ENCODE measurements around the gene SLC35F2.
"Not testable (repeated sequence)": the region's sequence is repeated elsewhere in the genome, so short reads cannot be mapped to it uniquely, and the experiment has no call there.

The SLC35F2 gene

GRCh38 chr11:107836851-107837250 lies 21.7 kb downstream of the SLC35F2 start:
- no peak for DNase-seq

GRCh38 chr11:107834995-107835394 lies 23.6 kb downstream of the SLC35F2 start:
- DNase-seq, result no peak

GRCh38 chr11:107833926-107834325 lies 24.7 kb downstream of the SLC35F2 start:
- not testable (repeated sequence) for DNase-seq

- DNase-seq, result no peak
Observed at GRCh38 chr11:107830915-107831540, 27.6 kb downstream of the SLC35F2 start.

DNA sequence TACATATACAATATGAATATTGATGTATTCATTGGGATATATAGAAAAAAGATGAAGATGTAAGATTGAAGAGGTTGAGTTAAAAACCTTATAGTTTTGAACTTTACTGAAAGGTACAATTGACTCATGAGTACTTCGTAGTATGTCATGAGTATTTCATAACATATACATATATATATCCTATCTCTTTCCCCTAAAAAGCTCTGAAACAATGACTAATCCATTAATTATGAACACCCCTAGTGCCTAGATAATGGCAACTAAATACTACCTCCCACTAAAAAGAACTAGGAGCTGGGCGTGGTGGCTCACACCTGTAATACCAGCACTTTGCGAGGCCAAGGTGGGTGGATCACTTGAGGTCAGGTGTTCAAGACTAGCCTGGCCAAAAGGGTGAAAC lies 31.5 kb downstream of the SLC35F2 start:
- DNase-seq, result no peak

GRCh38 chr11:107825875-107826274 lies 32.7 kb downstream of the SLC35F2 start:
- DNase-seq, result no peak

DNA sequence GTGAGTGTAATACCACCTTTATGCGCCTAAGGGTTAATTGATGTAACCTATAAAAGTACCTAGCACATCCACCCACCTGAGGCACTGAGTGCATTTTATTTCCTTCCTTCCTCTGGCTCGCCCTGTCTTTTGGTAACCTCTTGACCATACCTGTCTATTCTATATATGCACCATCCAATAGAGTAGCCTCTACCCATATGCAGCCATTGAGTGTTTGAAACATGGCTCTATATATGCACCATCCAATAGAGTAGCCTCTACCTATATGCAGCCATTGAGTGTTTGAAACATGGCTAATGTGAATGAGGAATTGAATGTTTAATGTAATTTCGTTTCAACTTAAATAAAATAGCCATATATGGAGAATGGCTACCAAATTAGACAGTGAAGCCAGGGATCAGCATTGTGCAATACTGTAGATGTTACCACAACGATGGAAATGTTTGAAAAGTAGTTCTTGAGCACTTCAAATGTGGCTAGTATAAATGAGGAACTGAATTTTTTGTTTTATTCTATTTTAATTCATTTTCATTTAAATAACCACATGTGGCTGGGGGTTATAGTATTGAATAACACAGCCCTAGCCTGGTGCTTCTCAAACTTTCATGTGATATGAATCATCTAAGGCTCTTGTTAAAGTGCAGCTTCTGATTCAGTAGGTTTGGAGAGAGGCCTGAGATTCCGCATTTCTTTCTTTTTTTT lies 33.8 kb downstream of the SLC35F2 start:
- no peak for DNase-seq

DNA sequence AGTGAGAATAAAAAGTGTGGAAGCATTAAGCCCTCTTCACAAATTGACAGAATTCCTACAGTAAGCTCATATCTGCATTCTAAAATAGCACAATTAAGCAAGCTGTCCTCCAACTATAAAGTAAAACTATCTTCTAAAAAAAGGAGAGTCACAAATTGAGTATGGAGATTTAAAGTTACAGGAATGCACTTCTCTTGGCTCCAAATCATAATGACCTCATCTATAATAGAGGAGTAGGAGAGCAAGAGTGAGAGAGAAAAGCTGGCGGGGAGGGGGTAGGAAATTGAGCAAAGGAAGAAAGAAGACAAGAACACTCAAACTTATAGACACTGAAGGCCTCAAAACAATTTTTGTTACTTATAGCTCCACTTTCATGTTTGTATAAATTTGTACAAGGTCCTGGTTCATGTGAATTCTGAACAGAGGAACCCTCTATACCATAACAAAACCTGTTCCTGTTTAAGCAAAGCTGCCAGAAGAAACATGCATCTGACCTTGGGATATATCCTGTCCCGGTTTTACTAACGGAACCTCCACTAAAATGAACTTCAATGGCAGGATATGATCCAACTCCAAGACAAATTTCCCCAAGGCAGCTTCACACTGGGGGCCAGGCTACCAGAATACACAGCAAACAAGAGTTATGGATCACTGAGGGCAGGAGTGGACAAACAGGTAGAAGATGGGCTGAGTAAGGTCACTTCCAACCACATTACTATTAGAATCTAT lies 37.2 kb downstream of the SLC35F2 start:
- DNase-seq, result no peak

DNA sequence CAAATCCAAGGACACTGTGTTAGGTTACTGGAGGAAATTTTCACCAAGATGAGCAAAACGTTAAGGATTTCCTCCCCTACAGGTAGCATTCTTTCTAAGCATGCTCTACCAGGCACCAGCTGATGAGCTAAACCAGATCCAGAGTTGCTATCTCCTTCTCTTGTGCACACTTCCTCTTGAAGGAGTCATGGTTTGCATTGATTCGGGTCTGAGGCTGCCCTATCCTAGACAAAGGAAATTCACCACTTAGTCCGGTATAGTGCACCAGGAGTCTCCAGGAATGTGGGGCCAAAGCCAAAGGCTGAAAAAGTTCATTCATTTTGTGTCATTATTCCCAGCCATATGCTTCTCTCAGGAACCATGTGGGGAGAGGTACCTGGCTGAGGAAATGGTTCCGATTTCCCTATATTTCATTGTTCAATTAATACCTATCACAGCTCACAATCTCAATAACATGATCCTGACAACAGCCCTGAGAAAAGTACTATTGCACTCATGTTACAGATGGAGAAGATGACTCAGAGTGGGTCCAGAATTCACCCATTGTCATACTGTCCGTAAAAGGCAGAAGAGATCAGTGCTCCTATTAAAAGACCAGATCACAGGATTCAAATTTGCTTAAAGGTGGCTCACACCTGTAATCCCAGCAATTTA lies 39.1 kb downstream of the SLC35F2 start:
- no peak for DNase-seq

- no peak for DNase-seq
Observed at GRCh38 chr11:107818491-107818890, 40.1 kb downstream of the SLC35F2 start.

DNA sequence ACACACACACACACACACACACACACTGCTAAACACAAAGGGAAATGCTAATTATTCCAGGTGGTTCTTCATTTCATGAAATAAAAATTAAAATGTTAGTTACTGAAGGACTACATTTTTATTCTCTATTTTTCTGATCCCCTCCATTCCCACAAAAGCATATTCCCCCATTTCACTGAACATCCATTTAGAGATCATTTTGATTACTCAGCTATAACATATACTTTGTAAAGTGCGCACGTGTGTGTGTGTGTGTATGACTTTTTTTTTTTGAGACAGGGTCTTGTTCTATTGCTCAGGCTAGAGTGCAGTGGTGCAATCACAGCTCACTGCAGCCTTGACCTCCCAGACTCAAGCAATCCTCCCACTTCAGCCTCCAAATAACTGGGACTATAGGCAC lies 42.6 kb downstream of the SLC35F2 start:
- no peak for DNase-seq

DNA sequence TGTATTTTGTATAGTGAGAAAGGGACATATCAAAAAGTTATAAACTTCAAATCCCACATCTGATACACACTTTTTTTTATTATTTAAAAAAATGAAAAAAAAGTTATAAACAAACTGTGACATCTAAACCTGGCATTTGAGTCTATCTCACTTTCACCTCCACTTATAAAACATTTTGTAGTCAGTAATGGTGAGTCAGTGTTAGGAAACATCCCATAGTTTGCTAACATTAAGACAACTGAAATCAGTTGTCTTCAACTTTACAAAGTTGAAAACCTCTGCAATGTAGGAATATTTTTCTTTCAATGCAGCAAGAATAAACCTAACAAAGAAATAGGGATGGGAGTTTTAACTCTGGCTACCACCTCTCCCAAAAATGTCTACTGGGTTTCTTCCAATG lies 47.7 kb downstream of the SLC35F2 start:
- DNase-seq, result no peak

DNA sequence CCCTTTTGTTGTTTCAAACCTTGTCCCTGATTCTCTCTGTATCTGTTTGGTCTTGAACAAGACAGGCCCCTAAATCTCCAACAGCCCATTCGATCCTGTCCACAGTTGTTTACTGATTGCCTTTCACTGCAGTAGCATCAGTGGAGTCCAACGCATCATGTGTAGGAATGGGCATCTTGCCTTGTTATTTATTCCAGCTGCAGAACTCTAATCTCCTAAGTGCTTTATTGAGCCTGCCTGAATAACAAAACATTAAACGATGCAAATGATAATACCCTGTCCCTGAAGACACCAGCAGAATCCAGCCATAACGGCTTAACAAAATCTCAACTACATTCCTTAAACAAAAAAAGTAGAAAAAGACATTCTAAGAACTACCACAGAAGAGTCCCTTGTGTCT lies 50.1 kb downstream of the SLC35F2 start:
- DNase-seq, result no peak

GRCh38 chr11:107804971-107805370 lies 53.6 kb downstream of the SLC35F2 start:
- no peak for DNase-seq

DNA sequence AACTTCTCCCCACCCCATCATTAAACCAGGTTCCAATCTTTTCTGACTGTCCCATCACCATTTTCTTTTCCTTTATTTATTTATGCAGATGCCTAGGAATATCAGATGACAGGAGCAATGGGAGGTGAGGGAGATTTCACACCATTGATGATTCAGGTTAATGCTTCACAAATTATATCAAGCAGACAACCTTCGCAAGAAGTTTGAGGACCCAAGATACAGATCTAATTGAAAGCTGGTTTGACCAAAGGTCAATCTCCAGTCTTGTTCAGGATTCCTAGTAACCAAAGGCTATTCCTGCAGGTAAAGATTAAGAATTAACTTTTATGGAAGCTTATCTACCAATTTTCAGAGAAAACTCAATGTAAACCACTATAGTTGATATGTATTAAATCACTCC lies 54.4 kb downstream of the SLC35F2 start:
- DNase-seq, result no peak

- DNase-seq, result no peak
Observed at GRCh38 chr11:107801641-107802040, 56.9 kb downstream of the SLC35F2 start.

DNA sequence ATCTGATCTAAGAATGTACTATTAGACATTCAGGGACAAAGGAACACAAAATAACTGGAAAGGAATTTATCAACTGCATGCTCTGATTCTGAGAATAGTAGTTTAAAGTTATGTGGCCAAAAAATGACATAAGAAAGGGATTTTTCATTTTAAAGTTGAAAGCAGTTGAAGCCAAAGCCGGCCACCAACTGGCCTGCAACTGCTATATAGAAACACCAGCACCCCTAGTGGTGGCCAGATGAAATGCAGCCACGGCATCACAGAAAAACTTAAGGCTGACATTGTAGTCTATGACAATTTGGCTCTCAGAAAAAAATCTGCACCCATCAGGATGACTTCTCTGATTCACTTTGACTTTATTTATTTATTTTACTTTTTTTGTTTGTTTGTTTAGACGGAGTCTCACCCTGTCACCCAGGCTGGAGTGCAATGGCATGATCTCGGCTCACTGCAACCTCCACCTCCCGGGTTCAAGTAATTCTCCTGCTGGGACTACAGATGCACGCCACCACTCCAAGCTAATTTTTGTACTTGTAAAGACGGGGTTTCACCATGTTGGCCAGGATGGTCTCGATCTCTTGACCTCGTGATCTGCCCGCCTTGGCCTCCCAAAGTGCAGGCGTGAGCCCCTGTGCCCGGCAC lies 59.2 kb downstream of the SLC35F2 start:
- DNase-seq, result peak; percentile 52

DNA sequence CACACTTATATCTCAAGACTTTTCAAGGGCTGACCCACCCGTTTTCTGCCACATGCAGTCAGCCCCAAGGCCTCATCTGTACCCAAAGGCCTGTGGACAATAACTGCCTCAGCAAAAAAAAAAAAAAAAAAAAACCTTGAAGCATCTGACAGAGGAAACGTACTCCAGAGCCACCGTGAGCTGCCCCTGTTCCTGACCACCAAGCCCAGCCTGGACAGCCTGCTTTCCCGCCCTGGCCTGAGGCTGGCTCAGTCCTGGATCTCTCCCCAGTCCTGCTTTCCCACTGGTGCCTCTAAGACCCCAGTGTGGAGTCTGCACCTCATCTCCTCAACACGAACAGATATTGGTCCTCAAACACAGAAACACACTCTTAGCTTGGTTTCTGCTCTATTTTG lies 66.5 kb downstream of the SLC35F2 start:
- DNase-seq, result no peak

GRCh38 chr11:107791343-107792048 lies 67.1 kb downstream of the SLC35F2 start:
- no peak for DNase-seq

DNA sequence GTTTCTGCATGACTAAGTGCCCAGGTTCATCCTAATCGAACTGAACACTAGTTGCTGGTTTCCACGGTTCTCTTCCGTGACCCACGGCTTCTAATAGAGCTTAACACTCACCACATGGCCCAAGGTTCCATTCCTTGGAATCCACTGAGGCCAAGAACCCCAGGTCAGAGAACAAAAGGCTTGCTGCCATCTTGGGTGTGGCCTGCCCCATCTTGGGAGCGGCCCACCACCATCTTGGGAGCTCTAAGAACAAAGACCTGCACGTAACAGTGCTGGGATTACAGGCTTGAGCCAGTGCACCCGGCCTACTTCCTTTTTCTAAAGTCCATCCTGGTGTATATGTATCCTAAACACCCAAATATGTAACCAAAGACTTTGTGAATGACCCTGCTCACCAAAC lies 68.8 kb downstream of the SLC35F2 start:
- DNase-seq, result no peak

GRCh38 chr11:107787733-107788132 lies 70.9 kb downstream of the SLC35F2 start:
- no peak for DNase-seq

DNA sequence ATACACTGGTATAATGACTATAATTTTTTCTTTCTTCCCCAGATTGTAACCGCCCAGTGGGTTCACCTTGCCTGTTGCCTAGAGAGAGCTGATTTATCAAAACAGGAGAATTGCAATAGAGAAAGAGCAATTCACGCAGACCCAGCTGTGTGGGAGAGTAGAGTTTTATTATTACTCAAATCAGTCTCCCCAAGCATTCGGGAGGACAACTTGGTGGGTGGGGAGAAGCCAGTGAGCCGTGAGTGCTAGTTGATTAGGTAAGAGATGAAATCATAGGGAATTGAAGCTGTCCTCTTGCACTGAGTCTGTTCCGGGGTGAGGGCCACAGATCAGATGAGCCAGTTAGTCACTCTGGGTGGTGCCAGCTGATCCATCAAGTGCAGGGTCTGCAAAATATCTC lies 73.2 kb downstream of the SLC35F2 start:
- peak; percentile 3 for DNase-seq

- no peak for DNase-seq
Observed at GRCh38 chr11:107783121-107783520, 75.5 kb downstream of the SLC35F2 start.
